Breast epithelium (tissue), 3 donors: ENCODE measurements around the gene ZNF865.

Experiments used
- CTCF ChIP-seq, 3 donors: fragments of 450-650 bp; IDR thresholded peaks; one replicate each; pipeline ENCODE4 v1.5.1; 2016 to 2017; ENCODE audit warnings: antibody characterized with exemption in 3 of 3, mild to moderate bottlenecking in 3 of 3, moderate library complexity in 3 of 3
- POLR2A ChIP-seq: fragments of 450-650 bp; IDR thresholded peaks from one replicate; pipeline ENCODE4 v1.6.1; 2016; ENCODE audit warnings: antibody characterized with exemption, mild to moderate bottlenecking, moderate library complexity
- POLR2AphosphoS5 ChIP-seq, 3 donors: sonication (generic); formaldehyde crosslinking; IDR thresholded peaks; one replicate each; pipeline ENCODE4 v1.6.1; 2017; ENCODE audit warnings: antibody characterized with exemption in 3 of 3

GRCh38 chr19:55659822-55660221 is 54.4 kb downstream of the ZNF865 start:
- TF ChIP-seq CTCF (IDR thresholded peaks at IDR 0.05) = no peak
- TF ChIP-seq POLR2AphosphoS5 (IDR thresholded peaks at IDR 0.05) = no peak
- no peak for TF ChIP-seq POLR2A
